Panc1 (cell line): ENCODE measurements around the gene UFSP2.

ENCODE experiments used
- CTCF ChIP-seq: fragments of 450-650 bp; IDR thresholded peaks from 2 replicates; pipeline ENCODE4 v1.5.1; 2017; ENCODE audit warnings: mild to moderate bottlenecking
- POLR2AphosphoS5 ChIP-seq: IDR thresholded peaks from 2 replicates; pipeline ENCODE4 v1.6.1; 2012; ENCODE audit warnings: mild to moderate bottlenecking, low read depth, low read length, moderate library complexity
- REST ChIP-seq, 2 experiments: IDR thresholded peaks; 2 replicates each; pipeline ENCODE4 v1.6.1; 2011 to 2012; ENCODE audit warnings: low read depth in 2 of 2, control low read depth in 1 of 2, low read length in 1 of 2, mild to moderate bottlenecking in 1 of 2, moderate library complexity in 1 of 2; ENCODE audit not compliant: insufficient read depth in 1 of 2
- TCF7L2 ChIP-seq: IDR thresholded peaks from 2 replicates; pipeline ENCODE4 v1.6.1; 2011; ENCODE audit warnings: mild to moderate bottlenecking, low read depth, low read length, inconsistent platforms

- no peak for TF ChIP-seq CTCF
- no peak for TF ChIP-seq POLR2AphosphoS5
- no peak for TF ChIP-seq REST (IDR thresholded peaks at IDR 0.05; ENCODE audit: insufficient read depth in 1 of 2, low read depth in 2 of 2, low read length in 1 of 2)
- TF ChIP-seq TCF7L2: no peak
Measured at GRCh38 chr4:185445209-185445608, 19.4 kb upstream of the UFSP2 start.
